ENCODE results near the gene LRFN2.

LRFN2 gene

DNA sequence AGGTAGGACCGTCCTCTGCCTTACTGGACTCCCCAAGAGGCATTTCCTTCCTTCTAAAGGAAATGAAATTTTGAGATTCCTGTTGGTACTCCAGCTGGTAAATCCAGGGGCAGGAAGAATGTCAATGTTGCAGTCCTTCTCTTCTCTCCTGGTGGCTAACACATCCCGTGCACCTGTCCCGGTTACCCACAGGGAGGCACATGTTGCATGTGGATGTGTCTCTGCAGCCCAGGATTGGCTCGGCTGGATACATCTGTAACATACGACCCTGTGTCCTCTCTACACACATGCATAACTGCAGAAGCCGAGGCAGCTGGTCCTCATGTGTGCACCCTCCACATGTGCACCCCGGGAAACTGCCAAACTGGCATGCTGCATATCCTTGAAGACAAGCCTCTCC lies 1.3 kb upstream of the LRFN2 start:
- no peak overlapping the region for H3K27ac ChIP-seq
- H3K4me3 ChIP-seq, result no peak overlapping the region

DNA sequence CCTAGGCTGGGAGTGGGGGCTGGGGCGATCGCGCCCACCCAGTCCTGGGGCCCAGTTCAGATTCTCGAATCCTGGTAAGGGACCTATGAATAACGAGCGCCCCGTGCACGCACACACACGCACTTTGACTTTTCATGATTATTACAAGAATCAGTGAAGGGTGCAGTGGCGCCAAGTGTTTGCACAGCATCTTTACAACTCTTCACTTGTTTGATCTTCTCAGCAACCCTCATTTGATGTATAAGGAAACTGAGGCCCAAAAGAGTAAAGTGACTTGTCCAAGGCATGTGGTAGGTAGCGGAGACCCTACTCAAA lies 863 bp upstream of the LRFN2 start:
- peak overlapping the region; percentile 20 to 47 (median 30) for H3K4me3 ChIP-seq

DNA sequence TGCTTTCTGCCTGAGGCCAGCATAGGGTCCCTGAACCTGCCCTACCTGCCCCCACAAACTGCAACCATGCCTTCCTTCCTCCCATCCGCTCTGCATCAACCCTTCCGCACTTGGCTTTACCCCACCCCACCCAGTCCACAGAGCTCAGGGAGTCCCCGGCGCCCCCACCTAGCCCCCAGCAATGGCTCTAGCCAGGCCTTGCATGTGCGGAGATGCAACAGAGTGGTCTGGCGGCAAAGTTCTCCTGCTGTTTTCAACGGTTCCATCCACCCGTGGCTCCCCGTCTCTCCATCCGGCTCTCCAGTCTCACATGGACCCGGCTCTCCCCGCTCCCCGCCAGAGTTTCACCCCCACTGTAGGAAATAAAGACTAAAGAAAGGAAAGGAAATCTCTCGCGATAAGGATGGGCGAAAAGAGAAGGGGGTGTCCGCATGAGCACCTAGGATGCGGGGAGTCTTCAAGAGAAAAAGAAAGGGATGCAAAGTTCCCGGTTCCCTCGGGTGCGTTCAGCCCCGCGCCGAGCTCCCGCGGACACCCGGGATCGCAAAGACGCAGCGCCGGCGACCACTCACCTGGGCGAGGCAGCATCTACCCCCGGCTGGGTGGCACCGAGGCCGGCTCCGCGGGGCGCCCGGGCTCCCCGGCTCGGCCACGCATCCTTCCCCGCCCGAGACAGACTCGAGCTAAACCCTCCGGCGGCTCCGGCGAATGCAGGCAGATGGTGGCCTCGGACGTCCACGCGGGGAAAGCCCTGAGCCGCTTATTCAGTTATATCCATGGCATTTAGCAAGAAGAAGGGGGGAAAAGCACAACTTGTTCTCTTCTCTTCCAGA lies 579 bp downstream of the LRFN2 start:
- no peak overlapping the region for H3K27ac ChIP-seq
- peak overlapping the region; percentile 7 to 47 (median 30) for H3K4me3 ChIP-seq

More for the DNA sequence above, 863 bp upstream of the LRFN2 start:
- H3K27ac ChIP-seq, result no peak overlapping the region

GRCh38 chr6:40585651-40586269 lies 1.4 kb downstream of the LRFN2 start:
- Histone ChIP-seq H3K27ac (no peak overlapping the region), H3K4me3 (no peak overlapping the region)

- no peak overlapping the region for H3K27ac ChIP-seq
- no peak overlapping the region for H3K4me3 ChIP-seq
Measured at GRCh38 chr6:40585223-40585622, 1.9 kb downstream of the LRFN2 start.

DNA sequence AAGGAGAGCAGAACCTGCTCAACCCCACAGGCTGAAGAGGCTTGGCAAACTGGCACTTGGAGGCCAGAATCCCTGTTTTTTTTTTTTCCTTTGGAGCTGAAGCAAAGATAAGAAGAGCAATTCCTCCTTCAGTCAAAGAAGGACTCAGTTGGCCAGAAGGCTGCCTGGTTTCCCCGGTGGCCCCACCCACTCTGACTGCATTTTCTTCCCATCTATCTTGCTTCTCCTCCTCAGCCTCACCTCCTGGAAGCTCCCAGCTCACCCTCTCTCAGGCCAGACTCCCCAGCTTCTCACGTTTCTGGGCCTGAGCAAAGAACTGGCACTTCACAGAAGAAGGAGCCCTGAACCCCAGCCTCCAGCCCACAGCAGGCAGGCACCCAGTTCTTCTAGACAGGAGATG lies 2.4 kb downstream of the LRFN2 start:
- no peak overlapping the region for H3K4me3 ChIP-seq
- no peak overlapping the region for H3K27ac ChIP-seq

GRCh38 chr6:40583709-40584108 lies 3.5 kb downstream of the LRFN2 start:
- H3K27ac ChIP-seq, result no peak overlapping the region
- H3K4me3 ChIP-seq, result no peak overlapping the region

DNA sequence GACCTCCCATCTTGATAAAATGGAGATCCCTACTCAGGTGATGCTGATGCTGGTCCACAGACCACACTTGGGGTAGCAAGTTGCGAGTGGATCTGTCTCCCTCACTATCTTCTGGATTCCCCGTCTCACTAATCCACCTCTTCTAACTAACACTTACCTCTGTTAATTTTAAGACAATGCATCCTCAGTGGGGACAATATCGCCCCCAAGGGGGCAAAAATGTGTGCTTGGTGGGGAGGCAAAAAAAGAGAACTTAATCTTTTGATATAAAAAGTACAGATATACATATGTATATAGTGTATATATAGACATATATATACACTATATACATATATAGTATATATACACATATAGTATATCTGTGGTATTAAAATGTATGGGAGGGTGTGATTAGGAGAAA lies 4.3 kb downstream of the LRFN2 start:
- Histone ChIP-seq H3K27ac (no peak overlapping the region), H3K4me3 (no peak overlapping the region)

- Histone ChIP-seq H3K27ac (no peak overlapping the region), H3K4me3 (no peak overlapping the region)
Measured at GRCh38 chr6:40579101-40579500, 8.1 kb downstream of the LRFN2 start.

- H3K4me3 ChIP-seq, result no peak overlapping the region
Measured at GRCh38 chr6:40577672-40578071, 9.5 kb downstream of the LRFN2 start.

DNA sequence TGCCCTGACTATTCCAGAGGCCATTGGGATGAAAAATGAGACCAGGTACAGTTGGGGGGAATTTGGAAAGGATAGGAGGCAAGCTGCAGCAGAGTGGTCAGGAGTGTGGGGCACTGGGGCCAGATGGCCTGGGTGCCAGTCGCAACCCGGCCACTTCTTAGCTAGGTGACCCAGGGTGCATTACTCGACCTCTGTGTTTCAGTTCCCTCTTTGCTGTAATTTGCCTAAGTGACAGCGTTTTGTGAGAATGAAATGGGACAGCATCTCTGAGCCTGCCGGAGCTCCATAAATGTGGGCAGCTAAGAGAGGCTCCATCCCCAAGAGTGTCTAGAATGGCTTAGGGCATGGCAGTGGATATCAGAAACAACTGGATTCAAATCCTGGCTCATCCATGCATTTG lies 13.9 kb downstream of the LRFN2 start:
- Histone ChIP-seq H3K4me3 (no peak overlapping the region), H3K27ac (no peak overlapping the region)

More at GRCh38 chr6:40577672-40578071, 9.5 kb downstream of the LRFN2 start:
- no peak overlapping the region for H3K27ac ChIP-seq

DNA sequence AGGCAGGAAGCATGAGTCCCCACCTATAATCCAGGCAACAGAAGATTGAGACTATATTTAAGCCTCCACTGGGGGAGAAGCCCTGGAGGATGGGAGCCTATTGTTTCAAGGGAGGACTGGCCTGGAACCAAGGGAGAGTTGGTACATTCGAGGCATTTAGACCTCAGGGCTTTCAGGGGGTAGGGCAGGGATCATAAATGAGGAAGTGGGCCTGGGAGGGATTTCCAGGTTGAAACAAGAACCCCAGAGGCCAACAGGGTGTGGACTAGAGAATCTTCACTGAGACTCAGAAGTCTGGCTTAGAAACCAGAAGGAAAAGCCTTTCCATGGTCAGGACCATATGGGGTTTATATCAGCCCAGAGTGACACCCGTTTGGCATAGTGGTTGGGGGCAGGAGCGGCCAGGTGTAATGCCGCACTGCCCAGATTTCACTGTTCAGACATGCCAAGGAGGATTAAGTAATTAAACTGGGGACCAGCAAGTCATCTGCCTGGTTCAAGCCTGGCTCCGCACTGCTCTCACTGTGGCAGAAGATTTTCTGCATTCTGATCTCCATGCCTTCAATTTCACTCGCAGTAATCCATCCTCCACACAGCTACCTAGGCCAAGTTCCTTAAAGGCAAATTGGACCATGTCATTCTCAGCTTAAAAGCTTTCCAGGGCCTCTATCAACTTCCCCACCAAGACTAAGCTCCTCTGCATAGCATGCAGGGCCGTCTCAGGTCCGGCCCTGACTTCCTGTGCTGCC lies 17.8 kb downstream of the LRFN2 start:
- Histone ChIP-seq H3K4me3 (no peak overlapping the region), H3K27ac (no peak overlapping the region)

DNA sequence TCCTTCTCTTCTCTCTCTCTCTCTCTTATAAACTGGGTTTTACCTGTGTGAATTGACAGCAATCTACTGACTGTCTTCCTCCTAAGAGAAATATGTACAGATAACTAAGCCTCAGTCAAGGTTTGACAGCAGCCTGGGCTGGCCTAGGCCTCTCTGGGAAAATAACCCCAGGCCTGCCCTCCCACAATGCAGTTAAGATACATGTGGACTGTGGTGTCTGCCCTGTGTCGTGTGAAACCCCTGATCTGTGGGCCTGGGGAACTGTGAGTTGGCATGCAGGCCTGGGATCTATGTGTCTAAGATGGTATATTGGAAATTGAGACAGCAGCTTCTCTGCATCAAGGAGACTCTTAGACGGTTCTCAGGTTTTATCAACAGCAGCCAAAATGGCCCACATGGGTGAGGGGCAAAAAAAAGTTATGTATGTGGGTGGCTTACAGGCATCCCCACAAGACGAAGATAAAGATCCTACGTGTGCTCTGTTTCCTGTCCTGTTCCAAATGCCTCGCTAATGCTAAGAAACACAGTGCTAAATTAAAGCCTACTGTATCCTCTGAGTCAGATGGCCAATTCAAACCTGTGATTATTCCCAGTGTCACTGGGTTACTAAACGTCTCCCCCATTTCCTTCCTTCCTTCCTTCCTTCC lies 19.0 kb downstream of the LRFN2 start:
- no peak overlapping the region for H3K27ac ChIP-seq

DNA sequence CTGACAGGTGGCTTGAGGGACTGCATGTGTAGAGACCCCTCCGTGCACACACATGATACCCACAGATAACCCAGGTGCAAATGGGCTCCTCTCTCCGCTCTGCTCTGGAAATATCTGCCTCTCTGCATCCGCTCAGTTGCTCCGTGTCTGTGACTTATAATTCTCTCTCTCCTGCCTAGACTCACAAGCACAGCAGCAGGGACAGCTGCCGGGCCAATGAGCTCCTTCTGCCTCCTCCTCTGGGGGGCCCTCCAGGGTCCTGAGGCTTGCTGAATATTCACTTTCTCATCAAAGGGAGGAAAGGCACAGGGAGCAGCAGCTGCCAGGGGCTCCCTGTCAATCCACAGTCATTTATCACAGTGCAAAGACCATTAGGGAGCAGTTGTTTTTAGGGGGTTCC lies 24.1 kb downstream of the LRFN2 start:
- Histone ChIP-seq H3K4me3 (no peak overlapping the region), H3K27ac (no peak overlapping the region)

More for the DNA sequence above, 19.0 kb downstream of the LRFN2 start:
- no peak overlapping the region for H3K4me3 ChIP-seq

- Histone ChIP-seq H3K27ac (no peak overlapping the region), H3K4me3 (no peak overlapping the region)
Measured at GRCh38 chr6:40559056-40559455, 28.1 kb downstream of the LRFN2 start.

GRCh38 chr6:40558102-40558501 lies 29.1 kb downstream of the LRFN2 start:
- no peak overlapping the region for H3K27ac ChIP-seq
- H3K4me3 ChIP-seq, result no peak overlapping the region

GRCh38 chr6:40556881-40557280 lies 30.3 kb downstream of the LRFN2 start:
- H3K4me3 ChIP-seq, result no peak overlapping the region
- no peak overlapping the region for H3K27ac ChIP-seq

DNA sequence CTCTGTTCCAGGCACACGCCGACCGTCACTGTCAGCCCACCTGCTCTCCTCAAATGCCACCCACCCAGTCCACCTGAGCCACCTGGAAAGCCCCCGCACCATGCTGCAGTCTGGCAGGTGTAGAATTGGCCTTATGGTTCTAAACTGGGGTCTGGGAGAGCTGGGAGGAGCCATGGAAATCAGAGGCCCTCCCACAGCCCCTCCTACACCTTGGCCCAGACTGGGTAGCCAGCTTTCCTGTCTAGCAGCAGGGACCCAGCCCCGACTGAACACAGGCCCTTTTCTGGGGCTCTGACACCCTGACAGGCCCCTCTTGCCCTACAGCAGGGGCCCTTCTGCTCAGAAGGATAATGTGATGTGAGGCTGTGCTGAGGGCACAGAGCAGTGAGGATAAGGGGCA lies 31.1 kb downstream of the LRFN2 start:
- Histone ChIP-seq H3K4me3 (no peak overlapping the region), H3K27ac (no peak overlapping the region)

DNA sequence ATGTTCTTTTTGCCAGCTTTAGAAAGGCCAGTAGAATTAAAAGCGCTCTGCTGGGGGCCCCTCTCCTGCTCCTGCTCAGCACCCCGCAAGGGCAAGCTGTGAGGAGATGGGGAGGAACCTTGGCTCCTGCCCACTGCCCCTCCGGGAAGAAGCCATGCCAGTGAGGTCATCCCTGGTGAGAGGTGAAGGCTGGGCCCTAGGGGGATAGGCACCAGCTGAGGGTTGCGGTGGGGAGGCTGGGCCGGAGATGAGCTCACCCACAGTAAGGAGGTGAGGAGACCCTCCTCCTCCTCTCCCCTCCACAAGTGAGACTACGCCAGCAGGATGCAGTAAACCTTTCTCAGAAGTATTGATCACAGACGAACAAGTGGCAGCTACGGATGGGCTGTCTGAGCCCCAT lies 32.1 kb downstream of the LRFN2 start:
- H3K4me3 ChIP-seq, result no peak overlapping the region
- H3K27ac ChIP-seq, result no peak overlapping the region

DNA sequence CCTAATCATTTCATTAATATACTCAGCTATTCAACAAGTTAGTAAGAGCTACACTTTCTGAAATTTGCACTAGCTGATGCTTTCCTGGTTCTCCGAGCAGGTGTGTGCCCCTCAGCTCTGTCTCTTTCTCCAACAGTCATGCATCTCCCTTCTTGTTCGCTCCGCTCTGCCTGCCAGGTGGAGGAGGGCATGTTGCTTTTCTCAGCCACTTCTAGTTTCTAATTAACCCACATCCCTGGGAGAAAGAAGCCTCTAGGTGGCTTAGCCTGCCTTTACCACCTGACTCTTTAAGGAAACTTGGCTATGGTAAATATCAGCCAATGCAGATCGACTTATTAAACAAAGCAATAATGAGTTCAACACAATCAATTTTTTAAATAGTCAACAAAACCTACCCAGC lies 34.2 kb downstream of the LRFN2 start:
- Histone ChIP-seq H3K4me3 (no peak overlapping the region), H3K27ac (no peak overlapping the region)

Data from skin epidermis (tissue), 12 donors.